IMR-90 (cell line): ENCODE measurements around the gene MFAP4. TPM values are rescaled to one million over a fixed set of nuclear protein-coding genes. Genes with fewer than 3 reads are reported as not detected.

ENCODE experiments used
- ATAC-seq: fragments of 200-7000 bp; cut with Tn5 transposase; 2 replicates; pipeline ENCODE4 v1.9.1; 2020; ENCODE audit warnings: low read depth, mild to moderate bottlenecking, moderate library complexity
- BruUV-seq: library from RNA; stranded (reverse); fragments of 400-500 nt; replicated peaks from 2 replicates; lab custom pipeline; 2021; lab: Mats Ljungman, UMichigan
- CTCF ChIA-PET: fragments of 300-600 bp; formaldehyde crosslinking; extraction: SDS; loops from one replicate; lab custom pipeline; 2021; ENCODE audit warnings: antibody characterized with exemption; lab: Yijun Ruan, JAX
- POLR2A ChIA-PET: fragments of 300-600 bp; sonication (Branson Sonifier 250); formaldehyde crosslinking; loops from one replicate; lab custom pipeline; 2022; ENCODE audit warnings: antibody characterized with exemption; ENCODE audit not compliant: unreplicated experiment; lab: Charles Lee
- DNase-seq: peaks from one replicate; pipeline ENCODE4 v3.0.0; 2013
- H2AFZ ChIP-seq: replicated peaks from 2 replicates; pipeline ENCODE3; 2013; ENCODE audit warnings: low read length, mild to moderate bottlenecking; ENCODE audit not compliant: poor library complexity
- H2AK5ac ChIP-seq: 2 replicates; pipeline ENCODE4 v1.6.1; 2013; ENCODE audit warnings: low read depth, low read length, inconsistent platforms
- H2AK9ac ChIP-seq: replicated peaks from 2 replicates; pipeline ENCODE3; 2013; ENCODE audit warnings: mild to moderate bottlenecking, low read depth, low read length, moderate library complexity; ENCODE audit not compliant: poor library complexity
- H2BK120ac ChIP-seq: 2 replicates; pipeline ENCODE4 v1.6.1; 2013; ENCODE audit warnings: low read depth, low read length, inconsistent platforms
- H2BK15ac ChIP-seq: 3 replicates; pipeline ENCODE4 v1.6.1; 2013; ENCODE audit warnings: low read depth, low read length, inconsistent platforms
- H2BK20ac ChIP-seq: 2 replicates; pipeline ENCODE4 v1.6.1; 2013; ENCODE audit warnings: low read depth, mild to moderate bottlenecking, inconsistent platforms, low read length, moderate library complexity
- H2BK5ac ChIP-seq: 2 replicates; pipeline ENCODE4 v1.6.1; 2013; ENCODE audit warnings: mild to moderate bottlenecking, low read depth, low read length, inconsistent platforms; ENCODE audit not compliant: poor library complexity, severe bottlenecking
- H3K14ac ChIP-seq: replicated peaks from 2 replicates; pipeline ENCODE4 v1.6.1; 2013; ENCODE audit warnings: low read depth, low read length, inconsistent platforms
- H3K18ac ChIP-seq: 2 replicates; pipeline ENCODE4 v1.6.1; 2013; ENCODE audit warnings: low read depth, low read length, control low read depth
- H3K23ac ChIP-seq: 2 replicates; pipeline ENCODE4 v1.6.1; 2013; ENCODE audit warnings: low read depth, low read length, inconsistent platforms
- H3K27ac ChIP-seq: 2 replicates; pipeline ENCODE4 v1.5.1; 2013; ENCODE audit warnings: mild to moderate bottlenecking, control low read depth, low read length; ENCODE audit not compliant: insufficient read depth
- H3K27me3 ChIP-seq: 2 replicates; pipeline ENCODE4 v1.6.1; 2013; ENCODE audit warnings: low read length; ENCODE audit not compliant: control insufficient read depth, insufficient read depth
- H3K36me3 ChIP-seq: 2 replicates; pipeline ENCODE4 v1.6.1; 2013; ENCODE audit warnings: low read length, mixed read lengths; ENCODE audit not compliant: control insufficient read depth, insufficient read depth
- H3K4ac ChIP-seq: 2 replicates; pipeline ENCODE4 v1.6.1; 2013; ENCODE audit warnings: low read depth, low read length, inconsistent platforms
- H3K4me1 ChIP-seq: 2 replicates; pipeline ENCODE4 v1.6.1; 2013; ENCODE audit warnings: low read length, mixed read lengths; ENCODE audit not compliant: control insufficient read depth, insufficient read depth
- H3K4me2 ChIP-seq: 2 replicates; pipeline ENCODE4 v1.6.1; 2013; ENCODE audit warnings: low read depth, mild to moderate bottlenecking, control low read depth, low read length, moderate library complexity
- H3K4me3 ChIP-seq: 2 replicates; pipeline ENCODE4 v1.5.1; 2013; ENCODE audit warnings: low read depth, mild to moderate bottlenecking, control low read depth, low read length, moderate library complexity; ENCODE audit not compliant: insufficient read depth
- H3K56ac ChIP-seq: 2 replicates; pipeline ENCODE4 v1.6.1; 2013; ENCODE audit warnings: low read length, inconsistent platforms; ENCODE audit not compliant: insufficient read depth; ENCODE audit errors: extremely low read depth
- H3K79me1 ChIP-seq, 2 experiments: 2 replicates each; pipeline ENCODE4 v1.6.1; 2013; ENCODE audit warnings: low read length in 2 of 2, inconsistent platforms in 1 of 2, low read depth in 1 of 2
- H3K9ac ChIP-seq: 2 replicates; pipeline ENCODE4 v1.6.1; 2013; ENCODE audit warnings: low read depth, low read length, control low read depth
- H3K9me1 ChIP-seq: 2 replicates; pipeline ENCODE4 v1.6.1; 2013; ENCODE audit warnings: low read length, inconsistent platforms; ENCODE audit not compliant: insufficient read depth
- H3K9me3 ChIP-seq: 2 replicates; pipeline ENCODE4 v1.6.1; 2013; ENCODE audit warnings: low read length; ENCODE audit not compliant: control insufficient read depth, insufficient read depth
- H4K20me1 ChIP-seq: 2 replicates; pipeline ENCODE4 v1.6.1; 2013; ENCODE audit warnings: low read length, inconsistent platforms; ENCODE audit not compliant: insufficient read depth
- H4K5ac ChIP-seq: 2 replicates; pipeline ENCODE4 v1.6.1; 2013; ENCODE audit warnings: mild to moderate bottlenecking, low read depth, low read length, control low read depth
- H4K8ac ChIP-seq, 2 experiments: 2 replicates each; pipeline ENCODE4 v1.6.1; 2013; ENCODE audit warnings: low read depth in 2 of 2, low read length in 2 of 2, control low read depth in 1 of 2, inconsistent platforms in 1 of 2
- H4K91ac ChIP-seq: 2 replicates; pipeline ENCODE4 v1.6.1; 2013; ENCODE audit warnings: low read depth, low read length, inconsistent platforms; ENCODE audit not compliant: insufficient read depth
- RCOR1 ChIP-seq: IDR thresholded peaks from 2 replicates; pipeline ENCODE4 v1.6.1; 2012; ENCODE audit warnings: mild to moderate bottlenecking, low read length, improper control_type of control experiment; ENCODE audit not compliant: insufficient replicate concordance
- SMC3 ChIP-seq: fragments of 150-350 bp; IDR thresholded peaks from 2 replicates; pipeline ENCODE4 v1.6.1; 2016; ENCODE audit warnings: low read depth, mild to moderate bottlenecking, antibody characterized with exemption, low read length, moderate library complexity
- WGBS, 2 experiments: methylation state at CpG; one replicate each; pipeline versions ENCODE4 v1.1.5 to v1.1.7; 2013; ENCODE audit warnings: missing lambda C conversion rate in 2 of 2; ENCODE audit not compliant: insufficient read length in 1 of 2; ENCODE audit errors: extremely low coverage in 2 of 2; 5-methylcytosine and 5-hydroxymethylcytosine counted together
- dilution Hi-C: fragments of 300-500 bp; cut with HindIII; formaldehyde crosslinking; loops from one replicate; pipeline ENCODE4 v1.14.3; 2018; ENCODE audit warnings: low sequenced_read_pairs; ENCODE audit not compliant: unreplicated experiment
- in situ Hi-C: fragments of 300-500 bp; cut with MboI; formaldehyde crosslinking; loops from 3 replicates; pipeline ENCODE4 v1.14.3; 2019; ENCODE audit warnings: low sequenced_read_pairs, inconsistent platforms, mixed read lengths
- intact Hi-C: fragments of 100-400 bp; cut with micrococcal nuclease; formaldehyde crosslinking; loops from 2 replicates; pipeline ENCODE4 v1.10.0; 2022
- polyA plus RNA-seq, 3 experiments: library from polyadenylated mRNA; depleted of rRNA; stranded (reverse); fragments of >200 nt; gene quantifications; 2 replicates each; pipeline ENCODE4 v1.2.3, GENCODE V29; 2012; ENCODE audit warnings: low replicate concordance in 1 of 3
- total RNA-seq: library from RNA; depleted of rRNA; stranded (reverse); fragments of >200 nt; gene quantifications from 2 replicates; pipeline ENCODE4 v1.2.3, GENCODE V29; 2012

The MFAP4 gene
- total and polyA plus RNA-seq, 2 of the 4 experiments (the other 2 are of a cell fraction) = 7.0 to 71.6 TPM

DNA sequence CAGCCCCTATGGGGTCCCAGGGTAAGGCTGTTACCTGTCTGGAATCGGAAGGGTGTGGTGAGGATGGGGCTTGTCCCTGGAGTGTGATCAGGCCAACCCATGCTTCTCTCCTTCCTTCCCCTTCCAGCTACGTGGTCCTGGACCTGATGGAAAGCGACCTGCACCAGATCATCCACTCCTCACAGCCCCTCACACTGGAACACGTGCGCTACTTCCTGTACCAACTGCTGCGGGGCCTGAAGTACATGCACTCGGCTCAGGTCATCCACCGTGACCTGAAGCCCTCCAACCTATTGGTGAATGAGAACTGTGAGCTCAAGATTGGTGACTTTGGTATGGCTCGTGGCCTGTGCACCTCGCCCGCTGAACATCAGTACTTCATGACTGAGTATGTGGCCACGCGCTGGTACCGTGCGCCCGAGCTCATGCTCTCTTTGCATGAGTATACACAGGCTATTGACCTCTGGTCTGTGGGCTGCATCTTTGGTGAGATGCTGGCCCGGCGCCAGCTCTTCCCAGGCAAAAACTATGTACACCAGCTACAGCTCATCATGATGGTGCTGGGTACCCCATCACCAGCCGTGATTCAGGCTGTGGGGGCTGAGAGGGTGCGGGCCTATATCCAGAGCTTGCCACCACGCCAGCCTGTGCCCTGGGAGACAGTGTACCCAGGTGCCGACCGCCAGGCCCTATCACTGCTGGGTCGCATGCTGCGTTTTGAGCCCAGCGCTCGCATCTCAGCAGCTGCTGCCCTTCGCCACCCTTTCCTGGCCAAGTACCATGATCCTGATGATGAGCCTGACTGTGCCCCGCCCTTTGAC lies 6.3 kb downstream of the MFAP4 start:
- intact Hi-C loops (loop anchor here (5.0 kb wide), 1 partner anchor 507 kb away; no protein-coding TSS in a partner anchor), dilution Hi-C loops (no loop called here), in situ Hi-C loops (no loop called here)
- 95% methylated on average over 9 of the region's 29 CpGs; no CpG with 5 or more reads in 1 of the 2 experiments for WGBS, 2 experiments
- H3K4me1 ChIP-seq = peaks cover 34% of the 10 kb centered on the region
- H4K20me1 ChIP-seq = peaks cover 32% of the 10 kb centered on the region
- H2AK9ac ChIP-seq = peak overlapping the region; percentile 62
- H3K9ac ChIP-seq = no peak overlapping the region
- ATAC-seq (no peak), DNase-seq (no peak)
- H3K4ac ChIP-seq = peak overlapping the region; percentile 1; the same call in 1 of the 2 replicates
- no peak overlapping the region for H2BK120ac ChIP-seq
- no peak overlapping the region for H3K14ac ChIP-seq
- no peak overlapping the region for H3K4me3 ChIP-seq
- H2AFZ ChIP-seq = no peak overlapping the region
- peak overlapping the region; percentile 24; the same call in 1 of the 2 replicates for H3K23ac ChIP-seq
- H2AK5ac ChIP-seq = peak overlapping the region; percentile 29; the same call in 1 of the 2 replicates
- TF ChIP-seq RCOR1 (no peak), SMC3 (no peak)
- no peaks in the 10 kb centered on the region for H3K27me3 ChIP-seq
- peaks cover 37% of the 10 kb centered on the region for H3K9me1 ChIP-seq
- H2BK15ac ChIP-seq = no peak overlapping the region
- H2BK5ac ChIP-seq = no peak overlapping the region
- no peak overlapping the region for H4K8ac ChIP-seq
- no TSS peak for BruUV-seq
- H2BK20ac ChIP-seq = no peak overlapping the region
- no peak overlapping the region for H4K91ac ChIP-seq
- POLR2A ChIA-PET = no interaction called here
- no peak overlapping the region for H4K5ac ChIP-seq
- H3K9me3 ChIP-seq = no peaks in the 10 kb centered on the region
- H3K79me1 ChIP-seq = peaks cover 37 to 73% of the 10 kb centered on the region in 2 experiments
- H3K27ac ChIP-seq = no peak overlapping the region
- CTCF ChIA-PET = no interaction called here
- peaks cover 55% of the 10 kb centered on the region for H3K36me3 ChIP-seq
- no peak overlapping the region for H3K4me2 ChIP-seq
- H3K56ac ChIP-seq = no peak overlapping the region
- no peak overlapping the region for H3K18ac ChIP-seq
